ENCODE measurements around the gene SLC25A1.

GRCh38 chr22:19208287-19208847, 29.8 kb upstream of the SLC25A1 start:
- no peak for TF ChIP-seq USF2 (CRISPR knock-in tag; IDR thresholded peaks at IDR 0.05)
- TF ChIP-seq, protein P1, sequence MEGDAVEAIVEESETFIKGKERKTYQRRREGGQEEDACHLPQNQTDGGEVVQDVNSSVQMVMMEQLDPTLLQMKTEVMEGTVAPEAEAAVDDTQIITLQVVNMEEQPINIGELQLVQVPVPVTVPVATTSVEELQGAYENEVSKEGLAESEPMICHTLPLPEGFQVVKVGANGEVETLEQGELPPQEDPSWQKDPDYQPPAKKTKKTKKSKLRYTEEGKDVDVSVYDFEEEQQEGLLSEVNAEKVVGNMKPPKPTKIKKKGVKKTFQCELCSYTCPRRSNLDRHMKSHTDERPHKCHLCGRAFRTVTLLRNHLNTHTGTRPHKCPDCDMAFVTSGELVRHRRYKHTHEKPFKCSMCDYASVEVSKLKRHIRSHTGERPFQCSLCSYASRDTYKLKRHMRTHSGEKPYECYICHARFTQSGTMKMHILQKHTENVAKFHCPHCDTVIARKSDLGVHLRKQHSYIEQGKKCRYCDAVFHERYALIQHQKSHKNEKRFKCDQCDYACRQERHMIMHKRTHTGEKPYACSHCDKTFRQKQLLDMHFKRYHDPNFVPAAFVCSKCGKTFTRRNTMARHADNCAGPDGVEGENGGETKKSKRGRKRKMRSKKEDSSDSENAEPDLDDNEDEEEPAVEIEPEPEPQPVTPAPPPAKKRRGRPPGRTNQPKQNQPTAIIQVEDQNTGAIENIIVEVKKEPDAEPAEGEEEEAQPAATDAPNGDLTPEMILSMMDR (IDR thresholded peaks at IDR 0.05) = no peak
- no peak for TF ChIP-seq ATF6 (CRISPR knock-in tag; IDR thresholded peaks at IDR 0.05)
- no peak for TF ChIP-seq ATF3 (CRISPR knock-in tag; conservative IDR thresholded peaks at IDR 0.05)
- no peak for TF ChIP-seq KAT7 (CRISPR knock-in tag; IDR thresholded peaks at IDR 0.05; ENCODE audit: borderline replicate concordance)
